B cell (primary cell): ENCODE measurements around the gene CD163L1.

ENCODE experiments used
- EZH2 ChIP-seq: IDR thresholded peaks from 2 replicates; pipeline ENCODE4 v1.6.1; 2012; ENCODE audit warnings: borderline replicate concordance, low read depth, mild to moderate bottlenecking, moderate library complexity, low read length; ENCODE audit not compliant: insufficient read depth, poor library complexity, severe bottlenecking
- TF ChIP-seq, protein P1 (sequence below): fragments of 200-600 bp; IDR thresholded peaks from one replicate; pipeline ENCODE4 v1.8.0; 2022; ENCODE audit warnings: antibody characterized with exemption, mild to moderate bottlenecking

DNA sequence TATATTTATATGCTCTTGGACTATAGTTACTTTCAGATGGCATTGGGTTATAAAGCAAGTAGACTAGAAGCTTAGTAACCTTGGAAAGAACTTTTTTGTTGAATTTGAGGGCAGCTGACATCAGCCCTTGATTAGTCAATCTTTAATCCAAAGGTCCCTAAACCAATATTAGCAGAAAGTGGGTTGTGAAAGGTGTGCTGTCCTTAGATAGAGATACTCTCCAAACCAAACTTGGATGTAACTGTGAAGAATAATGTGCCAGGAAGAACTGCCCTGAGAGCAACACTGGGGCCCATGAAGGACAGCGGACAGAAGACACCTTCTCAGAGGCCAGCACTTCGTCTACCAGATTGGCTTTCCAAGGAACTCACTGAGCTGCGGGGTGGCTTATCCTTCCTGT is 49.1 kb upstream of the CD163L1 start:
- TF ChIP-seq, protein P1, sequence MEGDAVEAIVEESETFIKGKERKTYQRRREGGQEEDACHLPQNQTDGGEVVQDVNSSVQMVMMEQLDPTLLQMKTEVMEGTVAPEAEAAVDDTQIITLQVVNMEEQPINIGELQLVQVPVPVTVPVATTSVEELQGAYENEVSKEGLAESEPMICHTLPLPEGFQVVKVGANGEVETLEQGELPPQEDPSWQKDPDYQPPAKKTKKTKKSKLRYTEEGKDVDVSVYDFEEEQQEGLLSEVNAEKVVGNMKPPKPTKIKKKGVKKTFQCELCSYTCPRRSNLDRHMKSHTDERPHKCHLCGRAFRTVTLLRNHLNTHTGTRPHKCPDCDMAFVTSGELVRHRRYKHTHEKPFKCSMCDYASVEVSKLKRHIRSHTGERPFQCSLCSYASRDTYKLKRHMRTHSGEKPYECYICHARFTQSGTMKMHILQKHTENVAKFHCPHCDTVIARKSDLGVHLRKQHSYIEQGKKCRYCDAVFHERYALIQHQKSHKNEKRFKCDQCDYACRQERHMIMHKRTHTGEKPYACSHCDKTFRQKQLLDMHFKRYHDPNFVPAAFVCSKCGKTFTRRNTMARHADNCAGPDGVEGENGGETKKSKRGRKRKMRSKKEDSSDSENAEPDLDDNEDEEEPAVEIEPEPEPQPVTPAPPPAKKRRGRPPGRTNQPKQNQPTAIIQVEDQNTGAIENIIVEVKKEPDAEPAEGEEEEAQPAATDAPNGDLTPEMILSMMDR = no peak
- no peak for TF ChIP-seq EZH2
